MM.1S (cell line): Measurements from ENCODE around the gene PROM2.

Experiments
- DNase-seq: peaks from one replicate; pipeline ENCODE4 v3.0.0-alpha.2; 2015
- H2AFZ ChIP-seq: fragments of 300-600 bp; sonication (generic); 2 replicates; pipeline ENCODE4 v1.6.0; 2016; ENCODE audit warnings: antibody characterized with exemption, low read length
- H3F3A ChIP-seq: fragments of 300-600 bp; sonication (generic); 2 replicates; pipeline ENCODE4 v1.6.1; 2016; ENCODE audit warnings: mild to moderate bottlenecking, antibody characterized with exemption, low read length, moderate library complexity, mixed read lengths; ENCODE audit not compliant: insufficient read depth
- H3K27ac ChIP-seq: fragments of 300-600 bp; sonication (generic); 2 replicates; pipeline ENCODE4 v1.5.1; 2016; ENCODE audit warnings: mild to moderate bottlenecking, low read length
- H3K27me3 ChIP-seq: fragments of 300-600 bp; sonication (generic); replicated peaks from 2 replicates; pipeline ENCODE4 v1.6.0; 2016; ENCODE audit warnings: low read length; ENCODE audit not compliant: insufficient read depth
- H3K36me3 ChIP-seq: fragments of 300-600 bp; sonication (generic); replicated peaks from 2 replicates; pipeline ENCODE4 v1.6.1; 2016; ENCODE audit warnings: mild to moderate bottlenecking, low read length, mixed read lengths; ENCODE audit not compliant: insufficient read depth
- H3K4me1 ChIP-seq: fragments of 300-600 bp; sonication (generic); 2 replicates; pipeline ENCODE4 v1.6.1; 2016; ENCODE audit warnings: low read length, mixed read lengths
- H3K4me2 ChIP-seq: fragments of 300-600 bp; sonication (generic); 2 replicates; pipeline ENCODE4 v1.6.0; 2016; ENCODE audit warnings: low read depth, low read length
- H3K4me3 ChIP-seq: fragments of 300-600 bp; sonication (generic); 2 replicates; pipeline ENCODE4 v1.5.1; 2016; ENCODE audit warnings: low read length, mixed read lengths
- H3K79me2 ChIP-seq: fragments of 300-600 bp; sonication (generic); 2 replicates; pipeline ENCODE4 v1.6.1; 2016; ENCODE audit warnings: mixed run types, low read length, mixed read lengths
- H3K9ac ChIP-seq: fragments of 300-600 bp; sonication (generic); 2 replicates; pipeline ENCODE4 v1.6.1; 2016; ENCODE audit warnings: low read length, mixed read lengths
- H3K9me2 ChIP-seq: fragments of 300-600 bp; sonication (generic); replicated peaks from 2 replicates; pipeline ENCODE4 v1.6.1; 2016; ENCODE audit warnings: mild to moderate bottlenecking, low read length, mixed read lengths; ENCODE audit not compliant: insufficient read depth
- H3K9me3 ChIP-seq: fragments of 300-600 bp; sonication (generic); replicated peaks from 2 replicates; pipeline ENCODE4 v1.6.1; 2016; ENCODE audit warnings: mild to moderate bottlenecking, low read length, mixed read lengths; ENCODE audit not compliant: insufficient read depth
- H4K20me1 ChIP-seq: fragments of 300-600 bp; sonication (generic); 2 replicates; pipeline ENCODE4 v1.6.1; 2016; ENCODE audit warnings: mild to moderate bottlenecking, low read length, moderate library complexity, mixed read lengths; ENCODE audit not compliant: insufficient read depth
- CTCF ChIP-seq: fragments of 300-600 bp; sonication (generic); IDR thresholded peaks from 2 replicates; pipeline ENCODE4 v1.5.1; 2016; ENCODE audit warnings: antibody characterized with exemption, low read length, mixed read lengths
- EZH2 ChIP-seq: fragments of 300-600 bp; sonication (generic); optimal IDR thresholded peaks from 2 replicates; pipeline ENCODE3; 2017; ENCODE audit warnings: low read depth, mild to moderate bottlenecking, antibody characterized with exemption, low read length, mixed read lengths
- EZH2phosphoT487 ChIP-seq: fragments of 300-600 bp; sonication (generic); IDR thresholded peaks from 2 replicates; pipeline ENCODE4 v1.6.1; 2018; ENCODE audit warnings: antibody characterized with exemption, low read length

Gene PROM2

GRCh38 chr2:95292623-95293260 lies 18.5 kb downstream of the PROM2 start:
- H3K27ac ChIP-seq, result no peak overlapping the region
- no peak for DNase-seq

GRCh38 chr2:95294579-95295250 lies 20.5 kb downstream of the PROM2 start:
- H3F3A ChIP-seq, result no peaks in the 10 kb centered on the region
- H3K79me2 ChIP-seq, result no peaks in the 10 kb centered on the region
- no peaks in the 10 kb centered on the region for H4K20me1 ChIP-seq
- no peak overlapping the region for H3K4me3 ChIP-seq
- H3K4me1 ChIP-seq, result no peaks in the 10 kb centered on the region
- H3K27me3 ChIP-seq, result no peaks in the 10 kb centered on the region
- TF ChIP-seq CTCF, result no peak
- TF ChIP-seq EZH2phosphoT487, result no peak
- no peak for TF ChIP-seq EZH2
- no peak for DNase-seq
- no peak overlapping the region for H2AFZ ChIP-seq
- H3K4me2 ChIP-seq, result no peak overlapping the region
- no peaks in the 10 kb centered on the region for H3K9me2 ChIP-seq
- no peak overlapping the region for H3K27ac ChIP-seq
- no peaks in the 10 kb centered on the region for H3K9me3 ChIP-seq
- H3K36me3 ChIP-seq, result no peaks in the 10 kb centered on the region
- no peak overlapping the region for H3K9ac ChIP-seq

More at GRCh38 chr2:95292623-95293260, 18.5 kb downstream of the PROM2 start:
- TF ChIP-seq EZH2 (no peak), EZH2phosphoT487 (no peak)
- H3K4me1 ChIP-seq, result no peaks in the 10 kb centered on the region
- H3K36me3 ChIP-seq, result no peaks in the 10 kb centered on the region
- no peaks in the 10 kb centered on the region for H3K79me2 ChIP-seq
- H3F3A ChIP-seq, result no peaks in the 10 kb centered on the region
- H3K4me3 ChIP-seq, result no peak overlapping the region
- H3K9ac ChIP-seq, result no peak overlapping the region
- no peaks in the 10 kb centered on the region for H3K9me3 ChIP-seq
- no peaks in the 10 kb centered on the region for H3K27me3 ChIP-seq
- H3K4me2 ChIP-seq, result no peak overlapping the region
- H2AFZ ChIP-seq, result no peak overlapping the region
- no peaks in the 10 kb centered on the region for H4K20me1 ChIP-seq
- no peaks in the 10 kb centered on the region for H3K9me2 ChIP-seq

GRCh38 chr2:95295376-95295775 lies 21.1 kb downstream of the PROM2 start:
- Histone ChIP-seq H3K9ac (no peak overlapping the region), H3F3A (no peaks in the 10 kb centered on the region), H3K4me3 (no peak overlapping the region), H3K9me2 (no peaks in the 10 kb centered on the region), H3K4me1 (no peaks in the 10 kb centered on the region), H3K27me3 (no peaks in the 10 kb centered on the region), H3K9me3 (no peaks in the 10 kb centered on the region), H3K4me2 (no peak overlapping the region), H2AFZ (no peak overlapping the region), H3K27ac (no peak overlapping the region), H3K79me2 (no peaks in the 10 kb centered on the region), H4K20me1 (no peaks in the 10 kb centered on the region), H3K36me3 (no peaks in the 10 kb centered on the region)
- no peak for DNase-seq
- TF ChIP-seq EZH2phosphoT487 (no peak), EZH2 (no peak), CTCF (no peak)

- Histone ChIP-seq H3K4me3 (no peak overlapping the region), H3K9me3 (no peaks in the 10 kb centered on the region), H4K20me1 (no peaks in the 10 kb centered on the region), H3F3A (no peaks in the 10 kb centered on the region), H2AFZ (no peak overlapping the region), H3K79me2 (no peaks in the 10 kb centered on the region), H3K36me3 (no peaks in the 10 kb centered on the region), H3K27me3 (no peaks in the 10 kb centered on the region), H3K27ac (no peak overlapping the region), H3K4me1 (no peaks in the 10 kb centered on the region), H3K9me2 (no peaks in the 10 kb centered on the region), H3K9ac (no peak overlapping the region), H3K4me2 (no peak overlapping the region)
- TF ChIP-seq EZH2phosphoT487 (no peak), EZH2 (no peak), CTCF (no peak)
- no peak for DNase-seq
Observed at GRCh38 chr2:95296011-95296410, 21.8 kb downstream of the PROM2 start.
